HEK293T (cell line): Measurements from ENCODE around the gene HDAC9.

Experiments used
- NFRKB ChIP-seq: fragments of 450-650 bp; IDR thresholded peaks from 2 replicates; pipeline ENCODE4 v1.6.1; 2016; ENCODE audit warnings: mild to moderate bottlenecking, moderate library complexity
- TARDBP ChIP-seq: fragments of 450-650 bp; IDR thresholded peaks from 2 replicates; pipeline ENCODE4 v1.6.1; 2016

DNA sequence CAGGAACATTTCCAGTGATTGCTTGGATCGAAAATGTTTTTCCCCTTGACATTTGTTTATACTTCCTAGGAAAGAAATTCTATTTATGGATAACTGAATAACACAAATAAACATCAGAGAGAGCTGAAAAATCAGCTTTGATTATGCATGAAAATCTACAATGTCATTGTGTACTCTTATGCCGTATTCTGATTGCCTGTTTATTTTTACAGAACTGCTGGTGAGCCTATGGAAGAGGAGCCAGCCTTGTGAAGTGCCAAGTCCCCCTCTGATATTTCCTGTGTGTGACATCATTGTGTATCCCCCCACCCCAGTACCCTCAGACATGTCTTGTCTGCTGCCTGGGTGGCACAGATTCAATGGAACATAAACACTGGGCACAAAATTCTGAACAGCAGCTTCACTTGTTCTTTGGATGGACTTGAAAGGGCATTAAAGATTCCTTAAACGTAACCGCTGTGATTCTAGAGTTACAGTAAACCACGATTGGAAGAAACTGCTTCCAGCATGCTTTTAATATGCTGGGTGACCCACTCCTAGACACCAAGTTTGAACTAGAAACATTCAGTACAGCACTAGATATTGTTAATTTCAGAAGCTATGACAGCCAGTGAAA is 500.4 kb downstream of the HDAC9 start:
- TF ChIP-seq TARDBP (no peak), NFRKB (no peak)
